Smooth muscle cell (in vitro differentiated cells): ENCODE measurements around the gene HDAC5. TPM values are rescaled to one million over a fixed set of nuclear protein-coding genes. Genes with fewer than 3 reads are reported as not detected.
"Not testable (repeated sequence)": the region's sequence is repeated elsewhere in the genome, so short reads cannot be mapped to it uniquely, and the experiment has no call there.

Source experiments
- DNase-seq: peaks from one replicate; lab custom pipeline; 2025; ENCODE audit not compliant: unreplicated experiment; lab: John Stamatoyannopoulos, UW
- H2AFZ ChIP-seq: fragments of 200-600 bp; sonication (generic); 2 replicates; pipeline ENCODE4 v1.6.0; 2016; ENCODE audit warnings: antibody characterized with exemption, low read depth, mild to moderate bottlenecking
- H3F3A ChIP-seq: fragments of 200-600 bp; sonication (generic); 2 replicates; pipeline ENCODE4 v1.6.0; 2017; ENCODE audit warnings: antibody characterized with exemption, low read depth
- H3K27ac ChIP-seq: fragments of 200-600 bp; sonication (generic); 2 replicates; pipeline ENCODE4 v1.5.1; 2016; ENCODE audit warnings: low read depth, mild to moderate bottlenecking
- H3K27me3 ChIP-seq: fragments of 200-600 bp; sonication (generic); 2 replicates; pipeline ENCODE4 v1.6.1; 2016; ENCODE audit warnings: low read depth, mild to moderate bottlenecking
- H3K36me3 ChIP-seq: fragments of 200-600 bp; sonication (generic); 2 replicates; pipeline ENCODE4 v1.5.1; 2016; ENCODE audit warnings: low read depth
- H3K4me1 ChIP-seq: fragments of 200-600 bp; sonication (generic); 2 replicates; pipeline ENCODE4 v1.5.1; 2016; ENCODE audit warnings: low read depth
- H3K4me2 ChIP-seq: fragments of 200-600 bp; sonication (generic); 2 replicates; pipeline ENCODE4 v1.6.0; 2016; ENCODE audit warnings: mild to moderate bottlenecking
- H3K4me3 ChIP-seq: fragments of 200-600 bp; sonication (generic); 2 replicates; pipeline ENCODE4 v1.5.1; 2016; ENCODE audit warnings: mild to moderate bottlenecking
- H3K79me2 ChIP-seq: fragments of 200-600 bp; sonication (generic); 2 replicates; pipeline ENCODE4 v1.6.0; 2016; ENCODE audit warnings: low read depth, mild to moderate bottlenecking
- H3K9ac ChIP-seq: fragments of 200-600 bp; sonication (generic); 2 replicates; pipeline ENCODE4 v1.6.0; 2016; ENCODE audit warnings: low read depth
- H3K9me3 ChIP-seq: fragments of 200-600 bp; sonication (generic); replicated peaks from 2 replicates; pipeline ENCODE4 v1.5.1; 2016; ENCODE audit warnings: low read depth
- H4K20me1 ChIP-seq: fragments of 200-600 bp; sonication (generic); 2 replicates; pipeline ENCODE4 v1.6.0; 2016; ENCODE audit warnings: low read depth
- WGBS: methylation state at CpG from one replicate; pipeline ENCODE4 v1.1.7; 2016; ENCODE audit warnings: low lambda C conversion rate; 5-methylcytosine and 5-hydroxymethylcytosine counted together
- polyA plus RNA-seq: library from polyadenylated mRNA; unstranded; fragments of >200 nt; fragmentation: Nextera tagmentation; extraction: Ambion mirVana; gene quantifications from 2 replicates; pipeline ENCODE4 v1.2.1, GENCODE V29; 2016
- total RNA-seq: library from RNA; depleted of rRNA; stranded (reverse); fragments of >200 nt; gene quantifications from 2 replicates; pipeline ENCODE4 v1.2.3, GENCODE V29; 2014
- TF ChIP-seq, protein P1 (sequence below): fragments of 200-600 bp; sonication (generic); IDR thresholded peaks from 2 replicates; pipeline ENCODE4 v1.5.1; 2017; ENCODE audit warnings: borderline replicate concordance, mild to moderate bottlenecking, antibody characterized with exemption; ENCODE audit not compliant: insufficient read depth, poor library complexity, severe bottlenecking

HDAC5 gene
- total and polyA plus RNA-seq, 2 experiments from 2014 or later, result 52.6 to 65.3 TPM

DNA sequence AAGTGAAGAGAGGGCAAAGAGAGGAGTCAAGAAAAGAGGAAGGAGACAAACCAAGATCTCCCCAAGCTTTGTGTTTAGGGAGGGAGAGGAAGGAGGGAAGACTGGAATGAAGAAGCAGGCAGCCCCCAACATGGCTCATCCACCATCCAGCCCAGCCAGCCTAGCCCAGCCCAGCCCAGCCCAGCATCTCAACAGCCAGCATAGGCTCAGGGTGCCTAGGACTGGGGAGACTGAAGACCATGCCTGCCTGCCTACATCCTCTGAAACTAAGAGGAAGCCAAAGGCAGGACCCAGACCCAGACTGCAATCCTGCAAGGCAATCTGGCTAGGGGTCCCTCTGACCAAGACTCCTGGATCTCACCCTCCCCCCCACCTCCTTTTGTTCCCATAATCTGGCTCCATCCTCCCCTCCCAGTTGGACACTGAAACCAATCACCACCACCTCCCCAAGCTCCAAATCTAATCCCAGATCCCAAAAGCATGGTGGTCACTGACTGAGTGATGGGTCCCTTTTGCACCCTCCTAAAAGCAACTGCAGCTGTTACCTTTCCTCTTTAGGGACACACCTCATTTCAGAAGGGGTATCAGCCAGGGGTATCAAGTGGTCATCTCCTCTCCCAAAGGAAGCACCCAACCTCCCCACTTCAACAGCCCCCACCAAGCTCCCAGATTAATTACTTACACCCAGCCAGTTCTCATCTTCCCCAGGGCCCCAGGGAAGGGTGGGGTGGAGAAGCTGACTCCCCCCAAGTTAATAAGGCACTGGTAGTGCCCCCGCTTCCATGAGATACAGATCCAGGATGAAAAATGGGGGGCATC, 1.2 kb downstream of the HDAC5 start:
- H3K27ac ChIP-seq, result no peak overlapping the region
- no peaks in the 10 kb centered on the region for H3F3A ChIP-seq
- H4K20me1 ChIP-seq, result peaks cover 42% of the 10 kb centered on the region
- no peaks in the 10 kb centered on the region for H3K27me3 ChIP-seq
- H3K4me2 ChIP-seq, result peak overlapping the region; percentile 92
- WGBS, result 65% methylated on average over 1 of the region's 1 CpG
- H3K9me3 ChIP-seq, result no peaks in the 10 kb centered on the region
- no peaks in the 10 kb centered on the region for H3K36me3 ChIP-seq
- H2AFZ ChIP-seq, result no peak overlapping the region
- peak overlapping the region; percentile 97 for H3K4me3 ChIP-seq
- DNase-seq, result no peak
- peaks cover 28% of the 10 kb centered on the region for H3K4me1 ChIP-seq
- H3K9ac ChIP-seq, result peak overlapping the region; percentile 94
- H3K79me2 ChIP-seq, result peaks cover 28% of the 10 kb centered on the region
- TF ChIP-seq, protein P1, sequence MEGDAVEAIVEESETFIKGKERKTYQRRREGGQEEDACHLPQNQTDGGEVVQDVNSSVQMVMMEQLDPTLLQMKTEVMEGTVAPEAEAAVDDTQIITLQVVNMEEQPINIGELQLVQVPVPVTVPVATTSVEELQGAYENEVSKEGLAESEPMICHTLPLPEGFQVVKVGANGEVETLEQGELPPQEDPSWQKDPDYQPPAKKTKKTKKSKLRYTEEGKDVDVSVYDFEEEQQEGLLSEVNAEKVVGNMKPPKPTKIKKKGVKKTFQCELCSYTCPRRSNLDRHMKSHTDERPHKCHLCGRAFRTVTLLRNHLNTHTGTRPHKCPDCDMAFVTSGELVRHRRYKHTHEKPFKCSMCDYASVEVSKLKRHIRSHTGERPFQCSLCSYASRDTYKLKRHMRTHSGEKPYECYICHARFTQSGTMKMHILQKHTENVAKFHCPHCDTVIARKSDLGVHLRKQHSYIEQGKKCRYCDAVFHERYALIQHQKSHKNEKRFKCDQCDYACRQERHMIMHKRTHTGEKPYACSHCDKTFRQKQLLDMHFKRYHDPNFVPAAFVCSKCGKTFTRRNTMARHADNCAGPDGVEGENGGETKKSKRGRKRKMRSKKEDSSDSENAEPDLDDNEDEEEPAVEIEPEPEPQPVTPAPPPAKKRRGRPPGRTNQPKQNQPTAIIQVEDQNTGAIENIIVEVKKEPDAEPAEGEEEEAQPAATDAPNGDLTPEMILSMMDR, result no peak

- peaks cover 28% of the 10 kb centered on the region for H3K79me2 ChIP-seq
- H3K27ac ChIP-seq, result no peak overlapping the region
- peaks cover 53% of the 10 kb centered on the region for H4K20me1 ChIP-seq
- DNase-seq, result no peak
- 67% methylated on average over 8 of the region's 9 CpGs for WGBS
- H3K4me2 ChIP-seq, result peak overlapping the region; percentile 92
- H3K4me1 ChIP-seq, result peaks cover 28% of the 10 kb centered on the region
- H3K27me3 ChIP-seq, result no peaks in the 10 kb centered on the region
- no peaks in the 10 kb centered on the region for H3F3A ChIP-seq
- no peak overlapping the region for H3K9ac ChIP-seq
- H3K9me3 ChIP-seq, result no peaks in the 10 kb centered on the region
- no peak overlapping the region for H2AFZ ChIP-seq
- H3K36me3 ChIP-seq, result no peaks in the 10 kb centered on the region
- H3K4me3 ChIP-seq, result no peak overlapping the region
- TF ChIP-seq, protein P1, result no peak
Observed at GRCh38 chr17:44120851-44121605, 2.4 kb downstream of the HDAC5 start.

DNA sequence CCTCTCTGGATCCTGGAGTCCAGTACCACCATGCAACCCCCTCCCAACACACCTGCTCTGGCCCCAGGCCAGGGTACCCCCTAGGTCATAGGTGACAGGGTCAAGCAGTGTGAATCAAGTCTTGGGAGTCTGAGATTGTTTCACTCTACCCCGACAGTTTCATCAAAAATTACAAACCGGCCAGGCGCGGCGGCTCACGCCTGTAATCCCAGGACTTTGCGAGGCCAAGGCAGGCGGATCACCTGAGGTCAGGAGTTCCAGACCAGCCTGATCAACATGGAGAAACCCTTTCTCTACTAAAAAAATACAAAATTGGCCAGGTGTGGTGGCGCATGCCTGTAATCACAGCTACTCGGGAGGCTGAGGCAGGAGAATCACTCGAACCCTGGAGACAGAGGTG, 3.2 kb downstream of the HDAC5 start:
- H2AFZ ChIP-seq, DNase-seq, H3K36me3 ChIP-seq, H3K27ac ChIP-seq, H3K27me3 ChIP-seq, H3K9ac ChIP-seq, H3K9me3 ChIP-seq, H3F3A ChIP-seq, H3K4me3 ChIP-seq, H3K4me2 ChIP-seq: not testable (repeated sequence)
- Histone ChIP-seq H3K79me2 (peaks cover 28% of the 10 kb centered on the region), H4K20me1 (peaks cover 59% of the 10 kb centered on the region), H3K4me1 (peaks cover 28% of the 10 kb centered on the region)
- WGBS, result 97% methylated on average over 11 of the region's 11 CpGs

GRCh38 chr17:44119798-44120197, 3.6 kb downstream of the HDAC5 start:
- Histone ChIP-seq H3K36me3 (no peaks in the 10 kb centered on the region), H3K27ac (no peak overlapping the region), H3K27me3 (no peaks in the 10 kb centered on the region), H3K4me3 (no peak overlapping the region), H3K79me2 (peaks cover 28% of the 10 kb centered on the region), H3K9ac (no peak overlapping the region), H3K4me2 (no peak overlapping the region), H4K20me1 (peaks cover 61% of the 10 kb centered on the region), H3K9me3 (no peaks in the 10 kb centered on the region), H3K4me1 (peaks cover 28% of the 10 kb centered on the region), H3F3A (no peaks in the 10 kb centered on the region), H2AFZ (no peak overlapping the region)
- WGBS, result 100% methylated on average over 2 of the region's 2 CpGs
- DNase-seq, result no peak
- TF ChIP-seq, protein P1, result no peak
